NT2/D1 (cell line): Measurements from ENCODE around the gene GPNMB.

Source experiments
- DNase-seq: peaks from one replicate; pipeline ENCODE4 v3.0.0-alpha.2; 2011; ENCODE audit warnings: low read depth, low spot score
- H3K27me3 ChIP-seq: 2 replicates; pipeline ENCODE4 v1.6.0; 2011; ENCODE audit warnings: mild to moderate bottlenecking; ENCODE audit not compliant: insufficient read length, insufficient read depth
- H3K36me3 ChIP-seq: 2 replicates; pipeline ENCODE4 v1.6.1; 2011; ENCODE audit warnings: mild to moderate bottlenecking, low read length, mixed read lengths; ENCODE audit not compliant: insufficient read depth, insufficient read length
- H3K4me1 ChIP-seq: 2 replicates; pipeline ENCODE4 v1.5.1; 2011; ENCODE audit not compliant: insufficient read depth, insufficient read length
- H3K4me3 ChIP-seq: 2 replicates; pipeline ENCODE4 v1.5.1; 2011; ENCODE audit warnings: low read depth; ENCODE audit not compliant: insufficient read length
- H3K9ac ChIP-seq: 2 replicates; pipeline ENCODE4 v1.6.0; 2011; ENCODE audit warnings: low read depth; ENCODE audit not compliant: insufficient read length
- H3K9me3 ChIP-seq: 2 replicates; pipeline ENCODE4 v1.5.1; 2011; ENCODE audit warnings: mild to moderate bottlenecking, low read length; ENCODE audit not compliant: insufficient read depth
- SUZ12 ChIP-seq: IDR thresholded peaks from 2 replicates; pipeline ENCODE4 v1.6.1; 2011; ENCODE audit not compliant: insufficient read length, insufficient read depth; ENCODE audit errors: extremely low read depth
- YY1 ChIP-seq: IDR thresholded peaks from 2 replicates; pipeline ENCODE4 v1.6.1; 2011; ENCODE audit not compliant: insufficient read length, insufficient read depth
- ZNF274 ChIP-seq: IDR thresholded peaks from 2 replicates; pipeline ENCODE4 v1.6.1; 2011; ENCODE audit warnings: mild to moderate bottlenecking, low read depth, low read length

GPNMB gene

DNA sequence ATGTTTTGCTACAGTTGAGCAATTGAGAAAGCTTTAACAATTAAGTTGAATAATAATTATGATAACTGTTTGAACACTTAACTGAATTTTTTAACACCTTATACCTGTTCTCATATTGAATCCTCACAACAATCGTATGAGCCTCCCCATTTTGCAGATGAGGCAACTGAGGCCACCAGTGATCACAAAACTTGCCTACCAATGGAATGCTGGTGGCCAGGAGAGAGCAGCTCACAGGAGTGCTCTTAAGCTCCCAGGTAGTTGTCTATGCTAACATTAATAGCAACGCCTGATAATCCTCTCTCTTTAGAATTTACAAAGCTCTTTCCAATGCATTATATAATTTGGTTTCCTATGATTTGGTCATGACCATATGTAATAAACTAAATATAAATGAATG is 21.6 kb downstream of the GPNMB start:
- no peaks in the 10 kb centered on the region for H3K4me1 ChIP-seq
- H3K36me3 ChIP-seq = no peaks in the 10 kb centered on the region
- no peaks in the 10 kb centered on the region for H3K27me3 ChIP-seq
- TF ChIP-seq SUZ12 = no peak
- TF ChIP-seq YY1 = no peak
- TF ChIP-seq ZNF274 = no peak
- no peak overlapping the region for H3K9ac ChIP-seq
- H3K9me3 ChIP-seq = no peaks in the 10 kb centered on the region; the same call in 1 of the 2 replicates
- DNase-seq = no peak
- no peak overlapping the region for H3K4me3 ChIP-seq

DNA sequence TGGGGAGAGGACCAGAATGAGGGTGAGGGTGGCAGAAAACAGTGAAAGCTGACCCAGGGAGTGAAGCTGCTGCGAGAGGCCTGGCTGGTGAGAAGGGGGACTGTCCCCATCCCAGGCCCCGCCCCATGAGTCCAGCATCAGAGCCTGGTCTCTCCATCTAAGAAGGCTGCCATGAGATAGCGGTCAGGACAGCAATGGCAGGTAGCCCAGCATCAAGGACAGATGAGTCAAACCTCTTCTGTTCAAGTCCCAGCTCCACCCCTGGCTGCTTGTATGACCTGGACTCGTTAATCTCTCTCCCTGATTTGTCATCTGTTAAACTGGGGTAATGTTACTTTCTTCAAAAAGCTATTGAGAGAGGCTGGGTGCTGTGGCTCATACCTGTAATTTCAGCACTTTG is 22.2 kb downstream of the GPNMB start:
- no peaks in the 10 kb centered on the region for H3K27me3 ChIP-seq
- TF ChIP-seq ZNF274 (no peak), SUZ12 (no peak), YY1 (no peak)
- no peaks in the 10 kb centered on the region for H3K4me1 ChIP-seq
- DNase-seq = no peak
- H3K9me3 ChIP-seq = no peaks in the 10 kb centered on the region; the same call in 1 of the 2 replicates
- H3K9ac ChIP-seq = no peak overlapping the region
- H3K36me3 ChIP-seq = no peaks in the 10 kb centered on the region
- H3K4me3 ChIP-seq = no peak overlapping the region

DNA sequence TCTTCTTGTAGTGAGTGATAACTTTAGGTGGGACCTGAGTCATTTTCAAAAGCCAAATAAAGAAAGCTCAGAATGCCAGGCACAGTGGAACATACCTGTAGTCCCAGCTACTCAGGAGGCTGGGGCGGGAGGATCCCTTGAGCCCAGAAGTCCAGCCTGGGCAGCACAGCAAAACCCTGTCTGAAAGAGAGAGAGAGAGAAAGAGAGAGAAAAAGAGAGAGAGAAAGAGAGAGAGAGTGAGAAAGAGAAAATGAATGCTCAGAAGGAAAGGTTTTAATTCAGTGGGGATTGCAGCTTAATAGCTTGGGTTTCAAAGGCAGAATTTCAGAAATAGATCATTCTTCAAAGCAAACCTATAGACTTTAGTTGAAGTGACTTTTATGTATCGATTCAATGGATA is 25.7 kb downstream of the GPNMB start:
- no peaks in the 10 kb centered on the region; the same call in 1 of the 2 replicates for H3K9me3 ChIP-seq
- TF ChIP-seq ZNF274 (no peak), SUZ12 (no peak), YY1 (no peak)
- H3K36me3 ChIP-seq = no peaks in the 10 kb centered on the region
- no peak for DNase-seq
- H3K4me3 ChIP-seq = no peak overlapping the region
- H3K27me3 ChIP-seq = no peaks in the 10 kb centered on the region
- no peaks in the 10 kb centered on the region for H3K4me1 ChIP-seq
- H3K9ac ChIP-seq = no peak overlapping the region

DNA sequence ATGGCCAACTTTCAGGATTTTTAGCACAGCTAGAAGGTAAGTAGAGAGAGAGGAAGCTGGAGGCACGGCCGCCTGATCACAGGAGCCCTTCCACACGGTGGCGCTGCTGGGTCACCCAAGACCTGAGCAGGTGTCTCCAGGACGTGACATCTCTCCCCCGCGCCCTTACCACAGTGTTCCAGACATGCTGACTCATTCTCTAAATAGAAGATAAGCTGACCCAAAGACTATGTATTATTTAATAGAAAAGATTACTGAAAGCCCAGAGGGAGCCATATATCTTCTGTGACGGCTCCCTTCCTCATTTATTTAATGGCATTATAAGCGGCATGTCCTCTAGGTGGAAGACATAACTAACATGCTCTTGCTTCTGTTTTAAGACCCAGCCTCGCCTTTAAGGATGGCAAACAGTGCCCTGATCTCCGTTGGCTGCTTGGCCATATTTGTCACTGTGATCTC is 26.6 kb downstream of the GPNMB start:
- Histone ChIP-seq H3K4me1 (no peaks in the 10 kb centered on the region), H3K27me3 (no peaks in the 10 kb centered on the region), H3K36me3 (no peaks in the 10 kb centered on the region), H3K9me3 (no peaks in the 10 kb centered on the region), H3K9ac (no peak overlapping the region), H3K4me3 (no peak overlapping the region)
- DNase-seq = peak; percentile 94
- TF ChIP-seq SUZ12 = no peak
- TF ChIP-seq YY1 = no peak
- TF ChIP-seq ZNF274 = no peak

DNA sequence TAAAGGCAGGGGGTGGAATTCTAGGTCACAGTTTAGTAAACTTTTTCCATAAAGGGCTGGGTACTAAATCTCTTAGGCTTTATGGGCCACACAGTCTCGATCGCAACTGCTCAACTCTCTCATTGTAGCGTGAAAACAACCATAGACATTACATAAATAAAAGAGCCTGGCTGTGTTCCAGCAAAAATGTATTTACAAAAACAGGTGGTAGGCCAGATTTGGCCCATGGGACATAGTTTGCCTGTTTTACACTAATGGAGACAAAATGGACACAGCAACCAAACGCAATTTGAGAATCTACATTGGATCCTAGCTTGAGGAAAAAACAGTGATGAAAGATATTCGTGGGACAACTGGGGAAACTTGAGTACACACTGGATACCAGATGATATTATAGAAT is 29.3 kb downstream of the GPNMB start:
- DNase-seq = no peak
- TF ChIP-seq SUZ12 (no peak), ZNF274 (no peak)
- H3K36me3 ChIP-seq = no peaks in the 10 kb centered on the region
- no peaks in the 10 kb centered on the region for H3K4me1 ChIP-seq
- H3K9me3 ChIP-seq = no peaks in the 10 kb centered on the region
- no peak overlapping the region for H3K9ac ChIP-seq
- no peaks in the 10 kb centered on the region for H3K27me3 ChIP-seq
- no peak overlapping the region for H3K4me3 ChIP-seq

DNA sequence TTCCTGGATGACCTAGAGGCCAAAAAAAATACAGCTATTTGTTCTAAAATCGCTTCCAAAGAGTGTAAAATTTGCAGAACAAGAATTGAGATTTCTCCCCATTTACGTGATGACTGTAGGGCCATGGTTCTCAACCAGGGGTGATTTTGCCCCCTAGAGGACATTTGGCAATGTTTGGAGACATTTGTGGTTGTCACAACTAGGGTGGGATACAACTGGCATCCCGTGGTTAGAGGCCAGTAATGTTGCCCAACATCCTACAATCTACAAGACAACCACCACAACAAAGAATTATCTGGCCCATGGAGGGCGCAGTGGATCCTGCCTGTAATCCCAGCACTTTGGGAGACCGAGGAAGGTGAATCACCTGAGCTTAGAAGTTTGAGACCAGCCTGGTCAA is 29.8 kb downstream of the GPNMB start:
- DNase-seq = no peak
- Histone ChIP-seq H3K9me3 (no peaks in the 10 kb centered on the region), H3K4me1 (no peaks in the 10 kb centered on the region), H3K9ac (no peak overlapping the region), H3K4me3 (no peak overlapping the region), H3K27me3 (no peaks in the 10 kb centered on the region), H3K36me3 (no peaks in the 10 kb centered on the region)
- TF ChIP-seq ZNF274 = no peak

DNA sequence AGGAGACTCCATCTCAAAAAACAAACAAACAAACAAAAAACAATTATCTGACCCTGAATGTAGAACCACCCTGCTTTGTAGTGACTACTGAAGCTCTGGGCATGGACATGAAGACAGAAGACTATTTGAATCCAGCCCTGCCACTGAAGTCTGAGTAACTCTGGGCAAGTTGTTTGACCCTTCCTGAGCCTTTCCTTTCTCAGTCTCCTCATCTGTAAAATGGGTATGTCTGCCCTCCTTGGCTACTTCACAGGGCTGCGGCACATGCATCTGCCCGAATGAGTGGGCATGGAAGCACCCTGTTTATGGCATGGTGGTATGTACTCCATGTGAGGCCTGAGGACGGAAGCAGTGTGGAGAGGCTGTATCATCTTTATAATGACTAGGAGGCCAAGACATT is 30.4 kb downstream of the GPNMB start:
- no peak for DNase-seq
- Histone ChIP-seq H3K36me3 (no peaks in the 10 kb centered on the region), H3K4me1 (no peaks in the 10 kb centered on the region)

DNA sequence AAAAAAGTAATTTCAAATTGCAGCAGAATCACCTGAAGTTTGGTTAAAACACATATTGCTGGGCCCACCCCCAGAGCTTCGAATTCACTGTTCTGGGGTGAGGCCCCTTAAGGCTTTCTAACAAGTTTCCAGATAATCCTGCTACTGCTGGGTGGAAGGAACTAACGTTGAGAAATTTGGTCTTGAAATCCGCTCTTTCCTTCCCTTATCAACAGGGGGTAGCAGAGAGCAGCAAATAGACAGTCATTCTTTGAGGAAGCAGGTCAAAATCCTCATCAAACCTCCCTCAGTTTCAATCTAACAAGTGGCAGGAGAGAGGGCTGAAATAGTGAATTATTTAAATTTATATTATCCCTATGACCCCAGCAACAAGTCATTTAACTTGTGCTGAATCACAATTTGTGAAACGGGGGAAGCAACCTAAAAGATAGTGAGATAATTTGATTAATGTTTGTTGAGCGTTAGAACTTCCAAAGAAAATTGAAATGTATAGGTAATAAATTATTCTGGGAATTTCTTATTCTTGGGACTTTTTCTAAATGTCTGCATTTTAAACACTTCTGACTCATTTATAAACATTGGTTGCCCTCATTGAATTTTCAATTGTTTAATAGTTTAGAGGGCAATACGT is 30.9 kb downstream of the GPNMB start:
- no peaks in the 10 kb centered on the region for H3K36me3 ChIP-seq
- H3K4me1 ChIP-seq = no peaks in the 10 kb centered on the region
- TF ChIP-seq ZNF274 (no peak), SUZ12 (no peak), YY1 (no peak)
- no peak overlapping the region for H3K4me3 ChIP-seq
- peak; percentile 86 for DNase-seq
- H3K27me3 ChIP-seq = no peaks in the 10 kb centered on the region
- no peak overlapping the region for H3K9ac ChIP-seq
- H3K9me3 ChIP-seq = no peaks in the 10 kb centered on the region

More for the DNA sequence above, 30.4 kb downstream of the GPNMB start:
- H3K27me3 ChIP-seq = no peaks in the 10 kb centered on the region
- no peak overlapping the region for H3K9ac ChIP-seq
- H3K4me3 ChIP-seq = no peak overlapping the region
- no peaks in the 10 kb centered on the region for H3K9me3 ChIP-seq
- TF ChIP-seq ZNF274 (no peak), YY1 (no peak), SUZ12 (no peak)
